ENCODE results near the gene COL6A2. TPM values are rescaled to one million over a fixed set of nuclear protein-coding genes. Genes with fewer than 3 reads are reported as not detected.
"Not testable (repeated sequence)": the region's sequence is repeated elsewhere in the genome, so short reads cannot be mapped to it uniquely, and the experiment has no call there.

Gene COL6A2
- total and polyA plus RNA-seq, 4 experiments from 2014 or later: 0.77 to 25.7 (median 11.6) TPM

GRCh38 chr21:46100020-46100419, 2.1 kb downstream of the COL6A2 start:
- H3K4me1 ChIP-seq (ENCODE audit: insufficient read depth, low read length): no peaks in the 10 kb centered on the region
- CTCF ChIA-PET (ENCODE audit: partially characterized antibody): no interaction called here
- Mint-ChIP-seq H3K36me3 (peaks cover 3% of the 10 kb centered on the region in 2 donors), H3K9me3 (peaks cover 2 to 30% (median 24%) of the 10 kb centered on the region in 8 donors), H3K27ac (no peak overlapping the region), H3K4me3 (peak overlapping the region in 5 of 8 donors; percentile 7 to 61 (median 52)), H3K27me3 (peaks cover 29 to 37% of the 10 kb centered on the region in 2 donors), H3K4me1 (peaks cover 3 to 6% (median 5%) of the 10 kb centered on the region in 4 donors)
- intact Hi-C loops (cut with micrococcal nuclease): no loop called here
- POLR2A ChIA-PET (ENCODE audit: partially characterized antibody): no interaction called here
- H3K4me3 ChIP-seq (ENCODE audit: low read length in 2 of 2): no peak overlapping the region
- no peaks in the 10 kb centered on the region for H3K36me3 ChIP-seq (ENCODE audit: insufficient read depth, low read length)
- DNase-seq: no peak
- H3K9me3 ChIP-seq (ENCODE audit: control insufficient read depth in 1 of 2, low read length in 2 of 2): no peaks in the 10 kb centered on the region
- H3K27me3 ChIP-seq (ENCODE audit: insufficient read depth, low read length): no peaks in the 10 kb centered on the region
- no peak overlapping the region for H3K27ac ChIP-seq (ENCODE audit: low read depth, low read length)

- no peaks in the 10 kb centered on the region for H3K9me3 ChIP-seq (ENCODE audit: control insufficient read depth in 1 of 2, low read length in 2 of 2)
- POLR2A ChIA-PET (ENCODE audit: partially characterized antibody): no interaction called here
- no peaks in the 10 kb centered on the region for H3K36me3 ChIP-seq (ENCODE audit: insufficient read depth, low read length)
- peaks cover 29 to 37% of the 10 kb centered on the region in 2 donors for H3K27me3 Mint-ChIP-seq
- no peak overlapping the region for H3K27ac ChIP-seq (ENCODE audit: low read depth, low read length)
- DNase-seq: no peak
- CTCF ChIA-PET (ENCODE audit: partially characterized antibody): no interaction called here
- no peak overlapping the region for H3K4me3 ChIP-seq (ENCODE audit: low read length in 2 of 2)
- peaks cover 3 to 6% (median 5%) of the 10 kb centered on the region in 4 donors for H3K4me1 Mint-ChIP-seq
- peaks cover 3% of the 10 kb centered on the region in 2 donors for H3K36me3 Mint-ChIP-seq
- no peaks in the 10 kb centered on the region for H3K27me3 ChIP-seq (ENCODE audit: insufficient read depth, low read length)
- intact Hi-C loops (cut with micrococcal nuclease): no loop called here
- no peaks in the 10 kb centered on the region for H3K4me1 ChIP-seq (ENCODE audit: insufficient read depth, low read length)
- no peak overlapping the region for H3K27ac Mint-ChIP-seq
- peaks cover 2 to 32% (median 24%) of the 10 kb centered on the region in 8 donors for H3K9me3 Mint-ChIP-seq
- H3K4me3 Mint-ChIP-seq: peak overlapping the region in 5 of 8 donors; percentile 29 to 53 (median 36)
Measured at GRCh38 chr21:46100426-46100825, 2.5 kb downstream of the COL6A2 start.

- Histone ChIP-seq H3K27ac (ENCODE audit: low read depth, low read length) (no peak overlapping the region), H3K4me3 (ENCODE audit: low read length in 2 of 2) (no peak overlapping the region), H3K9me3 (ENCODE audit: control insufficient read depth in 1 of 2, low read length in 2 of 2) (no peaks in the 10 kb centered on the region), H3K36me3 (ENCODE audit: insufficient read depth, low read length) (no peaks in the 10 kb centered on the region), H3K4me1 (ENCODE audit: insufficient read depth, low read length) (no peaks in the 10 kb centered on the region), H3K27me3 (ENCODE audit: insufficient read depth, low read length) (no peaks in the 10 kb centered on the region)
- ChIA-PET CTCF (ENCODE audit: partially characterized antibody) (no interaction called here), POLR2A (ENCODE audit: partially characterized antibody) (no interaction called here)
- H3K27ac Mint-ChIP-seq: no peak overlapping the region
- intact Hi-C loops (cut with micrococcal nuclease): no loop called here
- H3K27me3 Mint-ChIP-seq: peaks cover 29 to 37% of the 10 kb centered on the region in 2 donors
- H3K9me3 Mint-ChIP-seq: peaks cover 2 to 33% (median 25%) of the 10 kb centered on the region in 8 donors
- peaks cover 3 to 5% of the 10 kb centered on the region in 2 donors for H3K36me3 Mint-ChIP-seq
- DNase-seq: no peak
- H3K4me1 Mint-ChIP-seq: peaks cover 3 to 6% (median 5%) of the 10 kb centered on the region in 4 donors
- H3K4me3 Mint-ChIP-seq: peak overlapping the region in 3 of 8 donors; percentile 36 to 53 (median 41)
Measured at GRCh38 chr21:46100906-46101305, 3.0 kb downstream of the COL6A2 start.

GRCh38 chr21:46104104-46104503, 6.2 kb downstream of the COL6A2 start:
- peaks cover 31 to 36% of the 10 kb centered on the region in 2 donors for H3K27me3 Mint-ChIP-seq

GRCh38 chr21:46107376-46107775, 9.5 kb downstream of the COL6A2 start:
- POLR2A ChIA-PET (ENCODE audit: partially characterized antibody); intact Hi-C loops (cut with micrococcal nuclease); H3K4me1 Mint-ChIP-seq; H3K4me3 Mint-ChIP-seq; H3K27ac ChIP-seq (ENCODE audit: low read depth, low read length); H3K27ac Mint-ChIP-seq; H3K27me3 ChIP-seq (ENCODE audit: insufficient read depth, low read length); H3K4me3 ChIP-seq (ENCODE audit: low read length in 2 of 2); DNase-seq; H3K4me1 ChIP-seq (ENCODE audit: insufficient read depth, low read length); CTCF ChIA-PET (ENCODE audit: partially characterized antibody); H3K9me3 ChIP-seq (ENCODE audit: control insufficient read depth in 1 of 2, low read length in 2 of 2); H3K36me3 Mint-ChIP-seq; H3K36me3 ChIP-seq (ENCODE audit: insufficient read depth, low read length): not testable (repeated sequence)
- peaks cover 18 to 19% of the 10 kb centered on the region in 2 donors for H3K27me3 Mint-ChIP-seq
- peaks cover 4 to 50% (median 35%) of the 10 kb centered on the region in 8 donors for H3K9me3 Mint-ChIP-seq

More at GRCh38 chr21:46104104-46104503, 6.2 kb downstream of the COL6A2 start:
- peaks cover 3 to 7% of the 10 kb centered on the region in 2 donors for H3K36me3 Mint-ChIP-seq
- H3K4me3 ChIP-seq (ENCODE audit: low read length in 2 of 2): no peak overlapping the region
- no peaks in the 10 kb centered on the region for H3K27me3 ChIP-seq (ENCODE audit: insufficient read depth, low read length)
- POLR2A ChIA-PET (ENCODE audit: partially characterized antibody): no interaction called here
- H3K27ac ChIP-seq (ENCODE audit: low read depth, low read length): no peak overlapping the region
- H3K4me3 Mint-ChIP-seq: no peak overlapping the region
- DNase-seq: no peak
- H3K36me3 ChIP-seq (ENCODE audit: insufficient read depth, low read length): no peaks in the 10 kb centered on the region
- no peaks in the 10 kb centered on the region for H3K4me1 ChIP-seq (ENCODE audit: insufficient read depth, low read length)
- peaks cover 0 to 6% (median 3%) of the 10 kb centered on the region in 4 donors for H3K4me1 Mint-ChIP-seq
- CTCF ChIA-PET (ENCODE audit: partially characterized antibody): no interaction called here
- no peak overlapping the region for H3K27ac Mint-ChIP-seq
- intact Hi-C loops (cut with micrococcal nuclease): no loop called here
- H3K9me3 Mint-ChIP-seq: peaks cover 4 to 54% (median 39%) of the 10 kb centered on the region in 8 donors
- H3K9me3 ChIP-seq (ENCODE audit: control insufficient read depth in 1 of 2, low read length in 2 of 2): no peaks in the 10 kb centered on the region

- Mint-ChIP-seq H3K9me3 (peaks cover 2 to 35% (median 23%) of the 10 kb centered on the region in 8 donors), H3K4me3 (no peak overlapping the region), H3K4me1 (no peaks in the 10 kb centered on the region), H3K27ac (no peak overlapping the region), H3K36me3 (peaks cover 0 to 4% of the 10 kb centered on the region in 2 donors), H3K27me3 (peaks cover 7 to 10% of the 10 kb centered on the region in 2 donors)
- Histone ChIP-seq H3K27me3 (ENCODE audit: insufficient read depth, low read length) (no peaks in the 10 kb centered on the region), H3K27ac (ENCODE audit: low read depth, low read length) (no peak overlapping the region), H3K36me3 (ENCODE audit: insufficient read depth, low read length) (no peaks in the 10 kb centered on the region), H3K4me1 (ENCODE audit: insufficient read depth, low read length) (no peaks in the 10 kb centered on the region), H3K4me3 (ENCODE audit: low read length in 2 of 2) (no peak overlapping the region), H3K9me3 (ENCODE audit: control insufficient read depth in 1 of 2, low read length in 2 of 2) (no peaks in the 10 kb centered on the region)
- ChIA-PET POLR2A (ENCODE audit: partially characterized antibody) (no interaction called here), CTCF (ENCODE audit: partially characterized antibody) (no interaction called here)
- no peak for DNase-seq
- intact Hi-C loops (cut with micrococcal nuclease): no loop called here
Measured at GRCh38 chr21:46108827-46109312, 11.0 kb downstream of the COL6A2 start.

GRCh38 chr21:46109313-46110221, 11.7 kb downstream of the COL6A2 start:
- H3K27me3 Mint-ChIP-seq: peaks cover 1 to 6% of the 10 kb centered on the region in 2 donors
- Histone ChIP-seq H3K9me3 (ENCODE audit: control insufficient read depth in 1 of 2, low read length in 2 of 2) (peaks cover 0 to under 1% of the 10 kb centered on the region in 2 donors), H3K27ac (ENCODE audit: low read depth, low read length) (no peak overlapping the region), H3K4me3 (ENCODE audit: low read length in 2 of 2) (no peak overlapping the region), H3K27me3 (ENCODE audit: insufficient read depth, low read length) (no peaks in the 10 kb centered on the region), H3K36me3 (ENCODE audit: insufficient read depth, low read length) (no peaks in the 10 kb centered on the region), H3K4me1 (ENCODE audit: insufficient read depth, low read length) (no peaks in the 10 kb centered on the region)
- no peaks in the 10 kb centered on the region for H3K4me1 Mint-ChIP-seq
- DNase-seq: no peak
- H3K27ac Mint-ChIP-seq: no peak overlapping the region
- ChIA-PET CTCF (ENCODE audit: partially characterized antibody) (no interaction called here), POLR2A (ENCODE audit: partially characterized antibody) (no interaction called here)
- intact Hi-C loops (cut with micrococcal nuclease): no loop called here
- no peak overlapping the region for H3K4me3 Mint-ChIP-seq
- H3K9me3 Mint-ChIP-seq: peaks cover 2 to 28% (median 17%) of the 10 kb centered on the region in 8 donors
- H3K36me3 Mint-ChIP-seq: peaks cover 0 to 6% of the 10 kb centered on the region in 2 donors
